Thyroid gland (tissue), 4 donors: ENCODE results near the gene DCHS1. TPM values are rescaled to one million over a fixed set of nuclear protein-coding genes. Genes with fewer than 3 reads are reported as not detected.
"Not testable (repeated sequence)": the region's sequence is repeated elsewhere in the genome, so short reads cannot be mapped to it uniquely, and the experiment has no call there.

ENCODE experiments used
- DNase-seq, 2 donors: peaks; one replicate each; pipeline ENCODE4 v3.0.0-alpha.2; 2019
- H3K27ac ChIP-seq, 3 donors: fragments of 200-600 bp; sonication (generic); 1 replicate in 2 of 3; 2 replicates in 1 of 3; pipeline ENCODE4 v1.5.1; 2016 to 2019; ENCODE audit warnings: mild to moderate bottlenecking in 1 of 3, moderate library complexity in 1 of 3
- H3K27me3 ChIP-seq: fragments of 200-600 bp; sonication (generic); one replicate; pipeline ENCODE4 v1.5.1; 2019
- H3K36me3 ChIP-seq, 2 donors: fragments of 200-600 bp; sonication (generic); one replicate each; pipeline ENCODE4 v1.5.1; 2016 to 2019
- H3K4me1 ChIP-seq, 2 donors: fragments of 200-600 bp; sonication (generic); one replicate each; pipeline ENCODE4 v1.5.1; 2017 to 2019
- H3K4me3 ChIP-seq, 3 donors: fragments of 200-600 bp; sonication (generic); replicated peaks in 1 of 3; 1 replicate in 2 of 3; 2 replicates in 1 of 3; pipeline ENCODE4 v1.5.1; 2016; ENCODE audit warnings: mild to moderate bottlenecking in 1 of 3
- H3K9me3 ChIP-seq: fragments of 200-600 bp; sonication (generic); one replicate; pipeline ENCODE4 v1.5.1; 2017
- POLR2A ChIP-seq, 2 donors: fragments of 450-650 bp; IDR thresholded peaks; one replicate each; pipeline ENCODE4 v1.6.1; 2017; ENCODE audit warnings: antibody characterized with exemption in 2 of 2, mild to moderate bottlenecking in 2 of 2, moderate library complexity in 1 of 2
- WGBS, 2 donors: methylation state at CpG; one replicate each; pipeline ENCODE4 v1.1.5; 2017; 5-methylcytosine and 5-hydroxymethylcytosine counted together
- intact Hi-C: fragments of 100-400 bp; cut with DNase I; formaldehyde crosslinking; loops from one replicate; pipeline ENCODE4 v1.15.1; 2023
- total RNA-seq, 4 donors: library from RNA; depleted of rRNA; stranded (reverse); fragments of >200 nt; gene quantifications; one replicate each; pipeline ENCODE4 v1.2.3, GENCODE V29; 2016
- TF ChIP-seq, protein P1 (sequence below), 6 experiments: fragments of 200-600 bp in 3 of 6; fragments of 450-650 bp in 3 of 6; sonication (generic) in 3 of 6; IDR thresholded peaks; one replicate each; pipeline ENCODE4 v1.5.1; 2016 to 2019; ENCODE audit warnings: antibody characterized with exemption in 6 of 6, mild to moderate bottlenecking in 2 of 6, inconsistent platforms in 1 of 6, moderate library complexity in 1 of 6

Gene DCHS1, protein sequence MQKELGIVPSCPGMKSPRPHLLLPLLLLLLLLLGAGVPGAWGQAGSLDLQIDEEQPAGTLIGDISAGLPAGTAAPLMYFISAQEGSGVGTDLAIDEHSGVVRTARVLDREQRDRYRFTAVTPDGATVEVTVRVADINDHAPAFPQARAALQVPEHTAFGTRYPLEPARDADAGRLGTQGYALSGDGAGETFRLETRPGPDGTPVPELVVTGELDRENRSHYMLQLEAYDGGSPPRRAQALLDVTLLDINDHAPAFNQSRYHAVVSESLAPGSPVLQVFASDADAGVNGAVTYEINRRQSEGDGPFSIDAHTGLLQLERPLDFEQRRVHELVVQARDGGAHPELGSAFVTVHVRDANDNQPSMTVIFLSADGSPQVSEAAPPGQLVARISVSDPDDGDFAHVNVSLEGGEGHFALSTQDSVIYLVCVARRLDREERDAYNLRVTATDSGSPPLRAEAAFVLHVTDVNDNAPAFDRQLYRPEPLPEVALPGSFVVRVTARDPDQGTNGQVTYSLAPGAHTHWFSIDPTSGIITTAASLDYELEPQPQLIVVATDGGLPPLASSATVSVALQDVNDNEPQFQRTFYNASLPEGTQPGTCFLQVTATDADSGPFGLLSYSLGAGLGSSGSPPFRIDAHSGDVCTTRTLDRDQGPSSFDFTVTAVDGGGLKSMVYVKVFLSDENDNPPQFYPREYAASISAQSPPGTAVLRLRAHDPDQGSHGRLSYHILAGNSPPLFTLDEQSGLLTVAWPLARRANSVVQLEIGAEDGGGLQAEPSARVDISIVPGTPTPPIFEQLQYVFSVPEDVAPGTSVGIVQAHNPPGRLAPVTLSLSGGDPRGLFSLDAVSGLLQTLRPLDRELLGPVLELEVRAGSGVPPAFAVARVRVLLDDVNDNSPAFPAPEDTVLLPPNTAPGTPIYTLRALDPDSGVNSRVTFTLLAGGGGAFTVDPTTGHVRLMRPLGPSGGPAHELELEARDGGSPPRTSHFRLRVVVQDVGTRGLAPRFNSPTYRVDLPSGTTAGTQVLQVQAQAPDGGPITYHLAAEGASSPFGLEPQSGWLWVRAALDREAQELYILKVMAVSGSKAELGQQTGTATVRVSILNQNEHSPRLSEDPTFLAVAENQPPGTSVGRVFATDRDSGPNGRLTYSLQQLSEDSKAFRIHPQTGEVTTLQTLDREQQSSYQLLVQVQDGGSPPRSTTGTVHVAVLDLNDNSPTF (N-terminal part only)
- total RNA-seq: 10 to 100 TPM in 1 of 4 donors, 1 to 10 TPM in 3; 5.6 to 14.4 (median 9.6) TPM

DNA sequence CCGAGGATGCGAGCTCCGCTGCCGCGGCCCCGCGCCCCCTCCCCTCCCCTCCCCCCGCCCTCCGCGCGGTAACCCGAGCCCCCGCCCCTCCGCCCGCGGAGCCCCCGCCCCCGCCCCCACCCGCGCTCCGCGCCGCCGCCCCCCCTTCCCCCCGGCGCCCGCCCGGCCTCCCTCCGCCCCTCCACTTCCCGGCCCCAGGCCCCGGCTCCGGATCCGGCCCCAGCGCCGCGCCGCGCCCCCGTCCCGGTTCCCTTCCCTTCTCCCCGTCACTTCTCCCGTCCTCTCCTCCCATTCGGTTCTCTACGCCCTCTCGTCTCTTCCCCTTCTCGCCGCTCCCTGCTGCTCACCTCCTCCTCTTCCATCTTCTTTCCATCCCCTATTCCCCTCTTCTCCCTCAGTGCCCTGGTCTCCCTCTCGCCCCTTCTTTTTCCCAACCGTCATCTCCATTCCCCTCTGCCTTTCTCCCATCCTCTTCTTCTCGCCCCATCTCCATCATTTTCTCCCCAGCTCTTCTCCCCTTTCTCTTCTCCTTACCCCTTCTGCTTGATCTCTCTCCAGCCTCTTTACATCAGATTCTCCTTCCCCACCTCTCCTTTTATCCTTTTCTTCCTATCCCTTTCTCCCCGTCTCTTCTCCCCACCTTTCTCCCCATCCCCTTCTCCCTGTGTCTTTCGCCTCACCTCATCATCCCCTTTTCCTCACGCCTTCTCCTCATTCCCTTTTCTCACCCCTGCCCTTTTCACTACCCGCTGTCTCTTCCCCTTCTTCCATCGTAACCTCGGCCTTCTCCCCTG is at the start of gene DCHS1:
TSS of gene DCHS1 (minus strand) at position 20 of the 794 bp plus-strand sequence. CDS start 14,196 bp downstream, outside the sequence.
- no peaks in the 10 kb centered on the region for H3K9me3 ChIP-seq
- DNase-seq: no peak
- intact Hi-C loops: no loop called here
- H3K4me3 ChIP-seq: peak within 1 kb of the TSS in 1 of 3 donors; percentile 31
- 18 to 20% methylated on average over 19 to 22 of the region's 56 CpGs for WGBS, 2 donors
- no peaks in the 10 kb centered on the region for H3K4me1 ChIP-seq
- TF ChIP-seq POLR2A (IDR thresholded peaks at IDR 0.05): no peak
- TF ChIP-seq, protein P1, sequence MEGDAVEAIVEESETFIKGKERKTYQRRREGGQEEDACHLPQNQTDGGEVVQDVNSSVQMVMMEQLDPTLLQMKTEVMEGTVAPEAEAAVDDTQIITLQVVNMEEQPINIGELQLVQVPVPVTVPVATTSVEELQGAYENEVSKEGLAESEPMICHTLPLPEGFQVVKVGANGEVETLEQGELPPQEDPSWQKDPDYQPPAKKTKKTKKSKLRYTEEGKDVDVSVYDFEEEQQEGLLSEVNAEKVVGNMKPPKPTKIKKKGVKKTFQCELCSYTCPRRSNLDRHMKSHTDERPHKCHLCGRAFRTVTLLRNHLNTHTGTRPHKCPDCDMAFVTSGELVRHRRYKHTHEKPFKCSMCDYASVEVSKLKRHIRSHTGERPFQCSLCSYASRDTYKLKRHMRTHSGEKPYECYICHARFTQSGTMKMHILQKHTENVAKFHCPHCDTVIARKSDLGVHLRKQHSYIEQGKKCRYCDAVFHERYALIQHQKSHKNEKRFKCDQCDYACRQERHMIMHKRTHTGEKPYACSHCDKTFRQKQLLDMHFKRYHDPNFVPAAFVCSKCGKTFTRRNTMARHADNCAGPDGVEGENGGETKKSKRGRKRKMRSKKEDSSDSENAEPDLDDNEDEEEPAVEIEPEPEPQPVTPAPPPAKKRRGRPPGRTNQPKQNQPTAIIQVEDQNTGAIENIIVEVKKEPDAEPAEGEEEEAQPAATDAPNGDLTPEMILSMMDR (IDR thresholded peaks at IDR 0.05): no peak
- H3K27ac ChIP-seq: peak within 1 kb of the TSS in 1 of 3 donors; percentile 30
- no peaks in the 10 kb centered on the region for H3K27me3 ChIP-seq
- H3K36me3 ChIP-seq: no peaks in the 10 kb centered on the region

DNA sequence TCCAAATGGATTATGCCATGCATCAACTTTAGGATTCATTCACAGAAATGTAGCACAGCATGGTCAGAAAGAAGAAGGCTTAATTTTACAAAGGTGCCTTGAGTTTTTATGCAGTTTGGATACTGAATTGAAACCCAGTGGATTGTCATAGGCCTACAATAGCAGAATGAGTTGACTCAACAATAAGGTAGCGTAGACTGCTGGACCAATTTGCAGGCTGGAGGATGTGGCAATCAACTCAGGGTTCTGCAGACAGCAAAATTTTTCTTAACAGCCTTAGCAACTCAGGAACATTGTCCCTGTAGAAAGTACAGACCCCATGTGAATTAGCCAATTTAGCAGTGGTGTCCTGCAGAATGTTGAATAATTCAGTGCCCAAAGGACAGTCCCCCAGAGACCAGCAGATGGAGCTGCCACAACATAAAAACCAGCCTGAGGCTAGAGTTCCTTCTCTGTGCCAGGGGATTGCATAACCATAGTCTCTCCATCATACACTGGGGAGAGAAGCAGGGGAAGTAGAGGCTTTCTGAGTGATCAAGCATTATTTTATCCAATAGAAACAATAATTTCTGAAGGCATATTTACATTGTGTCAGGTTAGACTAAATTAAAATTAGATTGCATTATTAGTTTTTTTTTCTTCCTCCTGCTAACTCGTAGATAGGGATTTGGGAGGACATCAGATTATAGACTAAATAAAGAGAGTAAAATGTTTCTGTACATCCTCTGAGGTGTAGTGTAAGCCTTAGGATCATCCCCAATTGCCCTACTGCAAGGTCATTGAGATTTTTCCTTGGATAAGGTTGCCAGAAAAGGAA is 47.8 kb upstream of the DCHS1 start:
- peaks cover 7 to 14% of the 10 kb centered on the region in 2 donors for H3K4me1 ChIP-seq
- no peaks in the 10 kb centered on the region for H3K9me3 ChIP-seq
- no peaks in the 10 kb centered on the region for H3K27me3 ChIP-seq
- no peaks in the 10 kb centered on the region for H3K36me3 ChIP-seq
- no peak overlapping the region for H3K4me3 ChIP-seq
- 86 to 90% methylated on average over 2 of the region's 2 CpGs for WGBS, 2 donors
- intact Hi-C loops: loop anchor here (10.0 kb wide), 2 partner anchors 51 to 169 kb away; no protein-coding TSS in a partner anchor
- DNase-seq: peak; percentile 68 to 74
- H3K27ac ChIP-seq: peak overlapping the region in 1 of 3 donors; percentile 30
- TF ChIP-seq POLR2A (IDR thresholded peaks at IDR 0.05): no peak
- TF ChIP-seq, protein P1 (IDR thresholded peaks at IDR 0.05): peak; percentile 22 to 85 (median 66)

DNA sequence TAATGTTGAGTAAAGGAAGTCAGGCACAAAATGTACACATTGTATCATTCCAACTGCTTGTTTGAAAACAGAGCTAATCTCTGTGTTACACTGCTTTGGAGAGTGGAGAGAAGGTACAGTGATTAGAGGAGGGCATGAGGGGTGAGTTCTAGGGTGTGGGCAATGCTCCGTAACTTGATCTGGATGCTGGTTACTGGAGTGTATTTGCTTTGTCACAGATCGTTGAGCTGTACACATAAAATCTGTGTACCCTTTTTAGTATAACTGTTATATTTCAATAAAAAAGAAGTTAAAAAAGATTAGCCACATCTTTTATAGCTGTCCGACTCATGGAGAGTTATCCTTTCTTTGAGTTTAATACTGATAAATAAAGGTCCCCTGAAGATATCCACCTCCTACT is 46.3 kb upstream of the DCHS1 start:
- Histone ChIP-seq H3K27ac (peak overlapping the region; percentile 1 to 45 (median 30)), H3K4me1 (peaks cover 7 to 14% of the 10 kb centered on the region in 2 donors)
- intact Hi-C loops: loop anchor here (10.0 kb wide), 2 partner anchors 53 to 167 kb away; no protein-coding TSS in a partner anchor
- peak in 1 of 2 donors; percentile 29 for DNase-seq
- 31 to 53% methylated on average over 3 of the region's 3 CpGs for WGBS, 2 donors
- not testable (repeated sequence) for H3K36me3 ChIP-seq, H3K9me3 ChIP-seq, H3K4me3 ChIP-seq, H3K27me3 ChIP-seq

DNA sequence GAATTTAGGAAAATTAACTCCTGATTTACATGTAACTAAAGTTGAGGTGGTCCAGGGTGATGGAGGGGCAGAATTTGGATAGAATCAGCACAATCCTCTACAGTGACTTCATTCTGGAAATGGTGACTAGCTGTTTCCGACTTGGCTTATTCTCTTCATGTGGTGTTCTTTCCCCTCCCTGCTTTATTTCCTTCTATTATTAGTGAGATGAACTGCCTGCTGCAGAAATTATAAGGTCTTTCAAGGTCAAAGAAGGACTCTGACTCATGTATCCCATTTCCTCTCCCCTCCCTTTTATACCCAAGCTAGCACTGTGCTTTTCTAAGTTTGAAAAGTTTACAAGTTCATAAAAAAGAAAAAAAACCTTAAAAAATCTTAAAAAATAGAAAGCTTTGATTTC is 39.8 kb upstream of the DCHS1 start:
- WGBS, 2 donors: 53 to 73% methylated on average over 1 of the region's 1 CpG
- Histone ChIP-seq H3K27ac (peak overlapping the region; percentile 36 to 66 (median 44)), H3K9me3 (no peaks in the 10 kb centered on the region), H3K36me3 (no peaks in the 10 kb centered on the region), H3K4me1 (peaks cover 0 to 18% of the 10 kb centered on the region in 2 donors), H3K4me3 (no peak overlapping the region), H3K27me3 (no peaks in the 10 kb centered on the region)
- DNase-seq: no peak
- intact Hi-C loops: no loop called here
- no peak for TF ChIP-seq POLR2A (IDR thresholded peaks at IDR 0.05)
- TF ChIP-seq, protein P1 (IDR thresholded peaks at IDR 0.05): no peak
